Measurements from ENCODE around the gene CNIH4.

DNA sequence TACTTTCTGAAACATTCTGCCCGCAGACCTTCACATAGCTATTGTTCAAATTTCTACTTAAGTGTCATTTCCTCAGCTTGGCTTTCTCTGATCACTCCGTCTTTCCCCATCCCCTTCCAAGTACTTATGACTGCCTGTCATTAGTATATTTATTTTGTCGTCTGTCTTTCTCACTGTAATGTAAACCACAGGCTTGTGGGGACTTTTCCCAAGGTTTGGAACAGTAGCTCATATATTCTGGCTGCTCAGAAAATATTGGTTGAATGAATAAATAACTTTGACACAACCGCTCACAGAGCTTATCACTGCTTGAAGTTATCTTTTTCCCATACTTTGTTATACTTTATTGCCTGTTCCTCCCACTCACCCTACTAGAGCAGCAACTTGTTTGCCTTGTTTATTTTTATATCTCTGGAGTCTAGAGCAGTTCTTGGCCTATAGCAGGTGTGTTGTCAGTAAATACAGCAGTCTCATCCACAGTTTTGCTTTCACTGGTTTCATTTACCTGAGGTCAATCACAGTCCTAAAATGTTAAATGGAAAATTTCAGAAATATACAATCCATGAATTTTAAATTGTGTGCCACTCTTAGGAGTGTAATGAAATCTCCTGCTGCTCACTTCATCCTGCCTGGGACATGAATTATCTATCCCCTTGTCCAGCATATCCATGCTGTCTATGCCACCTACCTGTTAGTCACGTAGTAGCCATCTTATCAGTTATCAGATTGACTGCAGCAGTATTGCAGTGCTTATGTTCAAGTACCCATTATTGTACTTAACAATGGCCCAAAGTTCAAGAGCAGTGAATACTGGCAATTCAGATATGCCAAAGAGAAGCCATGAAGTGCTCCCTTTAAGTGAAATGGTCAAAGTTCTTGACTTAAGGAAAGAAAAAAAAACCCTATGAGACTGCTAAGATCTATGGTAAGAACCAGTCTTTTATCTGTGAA lies 2.4 kb upstream of the CNIH4 start:
- TF ChIP-seq EZH2 (IDR thresholded peaks at IDR 0.05) (no peak), POLR2AphosphoS5 (IDR thresholded peaks at IDR 0.05; ENCODE audit: borderline replicate concordance, low read depth, low read length) (no peak)
